GM12865 (cell line): ENCODE data around the gene ZNF213.

ENCODE experiments used
- DNase-seq: peaks from one replicate; pipeline ENCODE4 v3.0.0; 2010; ENCODE audit warnings: low read depth
- H3K4me3 ChIP-seq: 2 replicates; pipeline ENCODE4 v1.5.1; 2011; ENCODE audit warnings: mild to moderate bottlenecking, low read depth, low read length, control low read depth
- CTCF ChIP-seq: IDR thresholded peaks from 2 replicates; pipeline ENCODE4 v1.5.1; 2011; ENCODE audit warnings: low read length, control low read depth, low read depth, inconsistent platforms; ENCODE audit not compliant: insufficient read depth; ENCODE audit errors: missing control alignments

Gene ZNF213

GRCh38 chr16:3186946-3187690 lies 52.3 kb downstream of the ZNF213 start:
- no peak for TF ChIP-seq CTCF
- H3K4me3 ChIP-seq = no peak overlapping the region
- no peak for DNase-seq

- peak within 1 kb of the TSS; percentile 71 for H3K4me3 ChIP-seq
- TF ChIP-seq CTCF = no peak
- DNase-seq = peak; percentile 88
Measured at GRCh38 chr16:3187798-3188674, 53.2 kb downstream of the ZNF213 start, which contains the start of gene OR1F1. Gene OR1F1, plus strand, starts transcription at chr16:3188204.

DNA sequence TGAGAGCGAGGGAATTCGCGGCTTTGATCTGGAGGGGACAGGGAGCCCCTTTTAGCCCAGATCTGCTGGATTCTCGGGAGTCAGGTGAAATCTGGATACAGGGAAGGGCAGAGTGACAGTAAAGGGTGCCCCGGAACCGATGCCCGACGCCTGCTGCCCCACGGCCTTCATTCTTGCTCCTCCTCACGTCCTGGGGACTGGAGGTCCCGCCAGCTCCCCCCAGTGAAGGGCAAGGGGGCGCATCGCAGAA lies 53.8 kb downstream of the ZNF213 start:
- TF ChIP-seq CTCF = no peak
- peak overlapping the region; percentile 71 for H3K4me3 ChIP-seq
- DNase-seq = no peak

DNA sequence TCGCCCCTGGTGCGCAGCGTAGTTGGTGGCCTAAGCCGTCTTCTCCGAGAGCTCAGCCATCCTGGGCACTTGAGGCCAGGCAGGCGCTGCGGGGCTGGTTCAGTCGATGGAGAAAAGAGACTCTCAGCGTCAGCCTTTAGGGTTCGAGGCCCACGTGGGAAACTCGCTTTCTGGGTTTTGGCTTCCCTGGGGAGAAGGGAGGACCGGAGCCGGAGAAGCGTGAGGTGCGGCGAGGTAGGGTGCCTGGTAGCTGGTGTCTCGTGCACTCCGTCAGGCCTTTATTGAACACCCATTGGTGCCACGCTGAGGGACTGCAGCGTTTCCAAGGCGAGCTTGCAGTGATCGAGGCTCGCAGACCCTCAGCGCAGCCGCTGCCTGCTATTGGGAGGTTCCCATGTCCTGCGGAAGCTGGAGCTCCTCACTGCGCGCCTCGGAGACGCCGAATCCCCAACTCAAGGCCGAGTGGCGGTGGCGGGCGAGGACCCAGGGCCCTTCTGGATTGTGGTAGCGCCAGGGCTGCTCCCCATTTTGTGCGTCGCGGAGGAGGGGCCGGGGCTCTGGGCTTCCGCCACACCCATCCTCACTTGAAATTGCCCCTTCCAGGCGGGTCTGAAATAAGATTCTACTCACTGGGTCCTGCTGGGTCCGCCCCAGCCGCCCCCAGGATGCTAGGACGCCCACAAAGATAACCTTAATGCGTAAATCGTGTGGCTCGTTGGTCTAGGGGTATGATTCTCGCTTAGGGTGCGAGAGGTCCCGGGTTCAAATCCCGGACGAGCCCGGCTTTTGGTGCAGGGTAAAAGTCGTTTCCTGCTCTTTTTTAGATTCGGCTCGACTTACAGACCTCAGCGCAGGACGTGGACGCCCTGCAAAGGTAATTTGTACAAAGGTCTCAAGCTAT lies 54.3 kb downstream of the ZNF213 start:
- DNase-seq = peak; percentile 87
- H3K4me3 ChIP-seq = peak overlapping the region; percentile 71
- TF ChIP-seq CTCF = no peak

DNA sequence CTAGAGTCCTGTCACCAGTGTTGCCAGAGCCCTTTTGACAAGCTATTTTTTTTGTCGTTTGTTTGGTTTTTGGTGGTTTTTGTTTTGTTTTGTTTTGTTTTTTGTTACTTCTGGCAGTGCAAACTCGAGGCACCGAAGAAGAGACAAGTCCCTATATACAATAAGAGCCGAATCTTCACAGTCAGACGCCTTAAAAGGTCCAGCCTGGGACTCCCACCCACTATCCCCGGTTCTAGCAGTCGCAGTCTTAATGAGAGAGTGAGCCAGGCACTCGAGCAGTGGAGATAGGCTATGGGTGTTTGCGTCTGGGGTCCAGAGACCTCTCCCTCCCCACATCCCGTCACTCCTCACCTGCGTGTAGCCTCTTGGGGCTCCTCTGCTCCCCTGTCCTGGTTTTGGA lies 55.0 kb downstream of the ZNF213 start:
- DNase-seq = no peak
- TF ChIP-seq CTCF = no peak
- no peak overlapping the region for H3K4me3 ChIP-seq

GRCh38 chr16:3190949-3191353 lies 56.1 kb downstream of the ZNF213 start:
- TF ChIP-seq CTCF = no peak
- no peak overlapping the region for H3K4me3 ChIP-seq
- DNase-seq = no peak
